H9 (cell line): ENCODE measurements around the gene RBPJ. TPM values are rescaled to one million over a fixed set of nuclear protein-coding genes. Genes with fewer than 3 reads are reported as not detected.

ENCODE experiments used
- DNase-seq: peaks from one replicate; pipeline ENCODE4 v3.0.0-alpha.2; 2017
- H2AFZ ChIP-seq: one replicate; pipeline ENCODE4 v1.6.1; 2013; ENCODE audit warnings: mild to moderate bottlenecking, low read length, control low read depth, moderate library complexity
- H2AK5ac ChIP-seq: 2 replicates; pipeline ENCODE4 v1.6.1; 2013; ENCODE audit warnings: low read length, control low read depth, mixed read lengths; ENCODE audit not compliant: insufficient read length
- H2BK120ac ChIP-seq: one replicate; pipeline ENCODE4 v1.6.1; 2013; ENCODE audit warnings: low read depth, mild to moderate bottlenecking, low read length, control low read depth, inconsistent platforms; ENCODE audit not compliant: poor library complexity, severe bottlenecking
- H2BK12ac ChIP-seq: 2 replicates; pipeline ENCODE4 v1.6.1; 2013; ENCODE audit warnings: low read length, control low read depth, mixed read lengths, low read depth; ENCODE audit not compliant: insufficient read length
- H2BK15ac ChIP-seq: 2 replicates; pipeline ENCODE4 v1.6.1; 2013; ENCODE audit warnings: low read depth, low read length, control low read depth
- H2BK20ac ChIP-seq: one replicate; pipeline ENCODE4 v1.6.1; 2013; ENCODE audit warnings: low read depth, mild to moderate bottlenecking, low read length, control low read depth, inconsistent platforms; ENCODE audit not compliant: poor library complexity, severe bottlenecking
- H2BK5ac ChIP-seq: 2 replicates; pipeline ENCODE4 v1.6.1; 2013; ENCODE audit warnings: low read length, control low read depth, mixed read lengths; ENCODE audit not compliant: insufficient read length
- H3K14ac ChIP-seq: 2 replicates; pipeline ENCODE4 v1.6.1; 2013; ENCODE audit warnings: low read length, control low read depth; ENCODE audit not compliant: insufficient read depth
- H3K18ac ChIP-seq: 2 replicates; pipeline ENCODE4 v1.6.1; 2013; ENCODE audit warnings: low read depth, mild to moderate bottlenecking, mixed read lengths, low read length, control low read depth; ENCODE audit not compliant: insufficient read length
- H3K23ac ChIP-seq: 2 replicates; pipeline ENCODE4 v1.6.1; 2013; ENCODE audit warnings: low read length, control low read depth, mixed read lengths, low read depth; ENCODE audit not compliant: insufficient read length
- H3K23me2 ChIP-seq: 2 replicates; pipeline ENCODE4 v1.6.1; 2013; ENCODE audit warnings: low read depth, mild to moderate bottlenecking, mixed read lengths, low read length, control low read depth; ENCODE audit not compliant: insufficient read length, poor library complexity, severe bottlenecking
- H3K27ac ChIP-seq: 2 replicates; pipeline ENCODE4 v1.5.1; 2013; ENCODE audit warnings: low read length, control low read depth, mixed read lengths, low read depth; ENCODE audit not compliant: insufficient read length
- H3K27me3 ChIP-seq: 2 replicates; pipeline ENCODE4 v1.6.1; 2013; ENCODE audit warnings: low read length, control low read depth, inconsistent platforms; ENCODE audit not compliant: insufficient read depth
- H3K4ac ChIP-seq: 2 replicates; pipeline ENCODE4 v1.6.1; 2013; ENCODE audit warnings: low read depth, mild to moderate bottlenecking, control low read depth, inconsistent platforms, low read length, moderate library complexity
- H3K4me1 ChIP-seq: 2 replicates; pipeline ENCODE4 v1.6.1; 2013; ENCODE audit warnings: low read length, control low read depth, inconsistent platforms; ENCODE audit not compliant: insufficient read depth
- H3K4me2 ChIP-seq: 2 replicates; pipeline ENCODE4 v1.6.1; 2013; ENCODE audit warnings: low read length, control low read depth, mixed read lengths; ENCODE audit not compliant: insufficient read length, insufficient read depth
- H3K56ac ChIP-seq: 2 replicates; pipeline ENCODE4 v1.6.1; 2013; ENCODE audit warnings: low read depth, mild to moderate bottlenecking, mixed read lengths, low read length, control low read depth; ENCODE audit not compliant: insufficient read length
- H3K79me1 ChIP-seq: 2 replicates; pipeline ENCODE4 v1.6.1; 2013; ENCODE audit warnings: low read depth, mild to moderate bottlenecking, moderate library complexity, low read length, control low read depth, inconsistent platforms; ENCODE audit not compliant: insufficient read depth, poor library complexity, severe bottlenecking
- H3K79me2 ChIP-seq: 2 replicates; pipeline ENCODE4 v1.6.1; 2013; ENCODE audit warnings: low read length, control low read depth, inconsistent platforms; ENCODE audit not compliant: insufficient read depth
- H3K9ac ChIP-seq: 2 replicates; pipeline ENCODE4 v1.6.1; 2013; ENCODE audit warnings: low read length, control low read depth, mixed read lengths; ENCODE audit not compliant: insufficient read length; ENCODE audit errors: extremely low read depth
- H3K9me3 ChIP-seq: one replicate; pipeline ENCODE4 v1.6.1; 2013; ENCODE audit warnings: low read depth, low read length, inconsistent platforms; ENCODE audit not compliant: control insufficient read depth
- H3T11ph ChIP-seq: one replicate; pipeline ENCODE4 v1.6.1; 2013; ENCODE audit warnings: mild to moderate bottlenecking, low read length, control low read depth, inconsistent platforms
- H4K20me1 ChIP-seq: one replicate; pipeline ENCODE4 v1.6.1; 2013; ENCODE audit not compliant: control insufficient read depth, insufficient read length, insufficient read depth
- H4K5ac ChIP-seq: 2 replicates; pipeline ENCODE4 v1.6.1; 2013; ENCODE audit warnings: low read depth, mild to moderate bottlenecking, mixed read lengths, low read length, control low read depth; ENCODE audit not compliant: insufficient read length
- H4K8ac ChIP-seq: replicated peaks from 2 replicates; pipeline ENCODE4 v1.6.1; 2013; ENCODE audit warnings: low read length, control low read depth, mixed read lengths, low read depth; ENCODE audit not compliant: insufficient read length
- H4K91ac ChIP-seq: 2 replicates; pipeline ENCODE4 v1.6.1; 2013; ENCODE audit warnings: low read depth, mild to moderate bottlenecking, moderate library complexity, mixed read lengths, low read length, control low read depth; ENCODE audit not compliant: insufficient read length
- H3K27ac Mint-ChIP-seq, 3 experiments: 2 replicates in 2 of 3; 3 replicates in 1 of 3; pipeline ENCODE4 v1.8.0; 2020 to 2021; ENCODE audit warnings: mixed read lengths in 3 of 3, mild to moderate bottlenecking in 1 of 3, moderate library complexity in 1 of 3
- H3K27me3 Mint-ChIP-seq: 2 replicates; pipeline ENCODE4 v1.8.0; 2021; ENCODE audit warnings: low read depth, mild to moderate bottlenecking, moderate library complexity, mixed read lengths
- H3K36me3 Mint-ChIP-seq, 3 experiments: 2 replicates in 2 of 3; 3 replicates in 1 of 3; pipeline ENCODE4 v1.8.0; 2020 to 2021; ENCODE audit warnings: low read depth in 3 of 3, mixed read lengths in 3 of 3; ENCODE audit not compliant: insufficient read depth in 1 of 3
- H3K4me1 Mint-ChIP-seq, 2 experiments: 2 replicates each; pipeline ENCODE4 v1.8.0; 2020; ENCODE audit warnings: mixed read lengths in 2 of 2
- H3K4me3 Mint-ChIP-seq, 2 experiments: 2 replicates in 1 of 2; 3 replicates in 1 of 2; pipeline ENCODE4 v1.8.0; 2020 to 2021; ENCODE audit warnings: mild to moderate bottlenecking in 2 of 2, mixed read lengths in 2 of 2, moderate library complexity in 1 of 2
- H3K9me3 Mint-ChIP-seq, 2 experiments: 2 replicates in 1 of 2; 3 replicates in 1 of 2; pipeline ENCODE4 v1.8.0; 2020; ENCODE audit warnings: mild to moderate bottlenecking in 2 of 2, mixed read lengths in 2 of 2, moderate library complexity in 1 of 2
- WGBS: extraction: QIAGEN DNeasy Blood & Tissue Kit; methylation state at CpG from one replicate; pipeline ENCODE4 v1.1.7; 2013; ENCODE audit warnings: missing lambda C conversion rate, low lambda C conversion rate, mixed read lengths; ENCODE audit not compliant: insufficient read length; ENCODE audit errors: extremely low coverage; 5-methylcytosine and 5-hydroxymethylcytosine counted together
- total RNA-seq: library from RNA; stranded (reverse); gene quantifications from 2 replicates; pipeline ENCODE4 v1.2.1, GENCODE V29; 2021
- TF ChIP-seq, protein P1 (sequence below): fragments of 200-600 bp; sonication (generic); conservative IDR thresholded peaks from 3 replicates; pipeline ENCODE4 v1.8.0; 2021; ENCODE audit warnings: antibody characterized with exemption, mild to moderate bottlenecking

The RBPJ gene
- total RNA-seq, 1 experiment from 2014 or later = 166 TPM

DNA sequence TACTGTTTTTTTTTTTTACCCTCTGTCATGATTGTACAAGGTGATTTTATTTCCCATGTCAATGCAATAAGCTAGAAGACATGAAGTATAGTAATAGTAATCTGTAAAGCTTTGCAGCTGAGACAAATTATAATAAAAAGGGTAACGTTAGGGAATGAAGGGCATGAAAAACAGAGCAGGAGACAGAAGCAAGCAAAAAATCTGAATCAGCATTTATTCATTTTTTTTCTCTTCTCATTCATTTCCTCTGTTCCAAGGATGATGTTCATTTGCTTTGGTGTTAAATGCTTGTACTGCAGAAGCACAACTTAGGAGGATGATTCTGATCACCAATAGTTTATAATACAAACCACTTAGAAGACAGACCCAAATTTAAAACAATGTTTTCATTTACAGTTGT is 105.1 kb downstream of the RBPJ start:
- Histone ChIP-seq H4K20me1 (no peaks in the 10 kb centered on the region), H3K14ac (no peak overlapping the region), H3K4me2 (no peak overlapping the region), H3K79me2 (no peaks in the 10 kb centered on the region), H4K91ac (no peak overlapping the region), H4K5ac (no peak overlapping the region), H3K23ac (no peak overlapping the region), H3K23me2 (no peaks in the 10 kb centered on the region), H2BK5ac (no peak overlapping the region), H3K56ac (no peak overlapping the region), H4K8ac (no peak overlapping the region), H3K79me1 (no peaks in the 10 kb centered on the region), H3T11ph (no peak overlapping the region), H3K9me3 (no peaks in the 10 kb centered on the region), H2BK12ac (no peak overlapping the region), H2BK15ac (no peak overlapping the region), H3K4ac (no peak overlapping the region), H2BK120ac (no peak overlapping the region), H3K4me1 (peaks cover 4% of the 10 kb centered on the region; the same call in 1 of the 2 replicates), H3K18ac (no peak overlapping the region), H3K9ac (no peak overlapping the region), H2AFZ (no peak overlapping the region), H2BK20ac (no peak overlapping the region), H3K27me3 (no peaks in the 10 kb centered on the region), H2AK5ac (no peak overlapping the region), H3K27ac (no peak overlapping the region)
- H3K4me1 Mint-ChIP-seq = peaks cover 23 to 31% of the 10 kb centered on the region in 2 experiments
- H3K27ac Mint-ChIP-seq = peak overlapping the region in 1 of 3 experiments; percentile 44; a peak in 1 of 7 replicates
- no CpG with 5 or more reads among the region's 1 CpG for WGBS
- H3K27me3 Mint-ChIP-seq = no peaks in the 10 kb centered on the region
- no peak overlapping the region for H3K4me3 Mint-ChIP-seq
- H3K36me3 Mint-ChIP-seq = peaks cover 30 to 86% (median 66%) of the 10 kb centered on the region in 3 experiments
- TF ChIP-seq, protein P1, sequence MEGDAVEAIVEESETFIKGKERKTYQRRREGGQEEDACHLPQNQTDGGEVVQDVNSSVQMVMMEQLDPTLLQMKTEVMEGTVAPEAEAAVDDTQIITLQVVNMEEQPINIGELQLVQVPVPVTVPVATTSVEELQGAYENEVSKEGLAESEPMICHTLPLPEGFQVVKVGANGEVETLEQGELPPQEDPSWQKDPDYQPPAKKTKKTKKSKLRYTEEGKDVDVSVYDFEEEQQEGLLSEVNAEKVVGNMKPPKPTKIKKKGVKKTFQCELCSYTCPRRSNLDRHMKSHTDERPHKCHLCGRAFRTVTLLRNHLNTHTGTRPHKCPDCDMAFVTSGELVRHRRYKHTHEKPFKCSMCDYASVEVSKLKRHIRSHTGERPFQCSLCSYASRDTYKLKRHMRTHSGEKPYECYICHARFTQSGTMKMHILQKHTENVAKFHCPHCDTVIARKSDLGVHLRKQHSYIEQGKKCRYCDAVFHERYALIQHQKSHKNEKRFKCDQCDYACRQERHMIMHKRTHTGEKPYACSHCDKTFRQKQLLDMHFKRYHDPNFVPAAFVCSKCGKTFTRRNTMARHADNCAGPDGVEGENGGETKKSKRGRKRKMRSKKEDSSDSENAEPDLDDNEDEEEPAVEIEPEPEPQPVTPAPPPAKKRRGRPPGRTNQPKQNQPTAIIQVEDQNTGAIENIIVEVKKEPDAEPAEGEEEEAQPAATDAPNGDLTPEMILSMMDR = no peak
- no peaks in the 10 kb centered on the region for H3K9me3 Mint-ChIP-seq
- no peak for DNase-seq
